GM12878 (cell line): ENCODE results near the gene CRELD2.

ENCODE experiments used
- CTCF ChIP-seq, 3 experiments: IDR thresholded peaks in 2 of 3; conservative IDR thresholded peaks in 1 of 3; 2 replicates each; pipeline ENCODE4 v1.5.1; 2011; ENCODE audit warnings: low read depth in 3 of 3, low read length in 3 of 3, mild to moderate bottlenecking in 3 of 3, control low read depth in 2 of 3, moderate library complexity in 2 of 3, inconsistent platforms in 1 of 3, mixed read lengths in 1 of 3; ENCODE audit not compliant: control insufficient read depth in 2 of 3, insufficient read depth in 1 of 3; ENCODE audit errors: extremely low read depth in 1 of 3
- NFYA ChIP-seq: IDR thresholded peaks from 2 replicates; pipeline ENCODE4 v1.6.1; 2011; ENCODE audit warnings: low read depth, mild to moderate bottlenecking, low read length, improper control_type of control experiment, borderline replicate concordance
- USF1 ChIP-seq: IDR thresholded peaks from 2 replicates; pipeline ENCODE4 v1.6.1; 2011; ENCODE audit warnings: borderline replicate concordance, low read depth, mild to moderate bottlenecking, moderate library complexity, mixed read lengths, low read length; ENCODE audit not compliant: insufficient read depth; ENCODE audit errors: extremely low read length
- ZBTB33 ChIP-seq: fragments of 450-650 bp; IDR thresholded peaks from 2 replicates; pipeline ENCODE4 v1.6.1; 2017; ENCODE audit warnings: mild to moderate bottlenecking

- TF ChIP-seq USF1 (no peak), CTCF (IDR thresholded peaks at IDR 0.05 in 2 of 3, conservative IDR thresholded peaks at IDR 0.05 in 1 of 3; ENCODE audit: control insufficient read depth in 2 of 3, extremely low read depth in 1 of 3, insufficient read depth in 1 of 3, low read depth in 3 of 3, low read length in 3 of 3) (no peak), NFYA (no peak), ZBTB33 (no peak)
Observed at GRCh38 chr22:49892226-49892899, 26.1 kb upstream of the CRELD2 start.
